Measurements from ENCODE around the gene TARM1. TPM values are rescaled to one million over a fixed set of nuclear protein-coding genes. Genes with fewer than 3 reads are reported as not detected.

The TARM1 gene
- total RNA-seq, 6 experiments from 2014 or later = not detected

DNA sequence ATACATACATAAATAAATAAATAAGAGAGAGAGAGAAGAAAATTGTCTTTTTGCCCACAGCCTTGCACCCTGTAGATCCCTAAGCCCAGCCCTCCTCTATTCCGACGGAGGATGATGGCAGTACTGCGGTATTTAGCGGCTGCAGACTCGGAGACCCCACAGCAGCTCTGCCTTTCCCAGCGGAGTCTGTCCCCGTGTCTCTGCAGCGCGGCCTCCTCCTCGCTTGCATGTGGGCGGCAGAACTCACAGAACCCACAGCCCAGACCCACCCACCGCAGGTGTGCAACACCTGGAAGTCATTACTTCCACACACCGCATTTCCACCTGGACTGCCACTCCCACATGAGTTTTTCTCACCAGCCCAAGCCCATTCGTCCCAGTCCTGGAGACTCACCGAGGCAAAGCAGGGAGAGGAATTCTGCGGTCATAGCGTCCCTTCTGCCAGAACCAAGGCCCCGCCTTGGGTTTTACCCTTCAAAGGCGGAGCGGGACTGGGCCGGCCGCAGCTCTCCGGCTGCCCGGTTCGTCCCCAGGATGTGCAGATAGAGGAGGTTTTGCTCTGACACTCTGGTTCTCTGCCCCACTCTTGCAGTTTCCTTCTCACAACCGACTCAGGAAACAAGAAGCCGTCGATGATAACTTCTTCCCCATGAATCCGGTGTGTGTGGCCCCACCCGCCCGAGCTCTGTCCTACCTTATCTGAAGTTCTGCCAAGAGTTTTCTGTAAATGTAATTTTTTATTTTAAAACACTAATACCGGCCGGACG lies 17.6 kb downstream of the TARM1 start, which contains the start of gene VSTM1:
VSTM1 (minus strand) TSS at position 548 of the 767 bp plus-strand sequence; CDS start at position 428, 120 bp downstream.
- H3K36me3 Mint-ChIP-seq (ENCODE audit: low read depth) = 0 out of 2 replicates have a peak, but pooled peaks cover 6% of the 10 kb centered on the region
- no peak for DNase-seq
- H3K27me3 Mint-ChIP-seq (ENCODE audit: insufficient read depth) = peaks cover 21% of the 10 kb centered on the region
- no peaks in the 10 kb centered on the region for H3K4me1 Mint-ChIP-seq (ENCODE audit: low read depth)
- H3K27ac Mint-ChIP-seq = no peak within 1 kb of the TSS
- TF ChIP-seq, protein P1, sequence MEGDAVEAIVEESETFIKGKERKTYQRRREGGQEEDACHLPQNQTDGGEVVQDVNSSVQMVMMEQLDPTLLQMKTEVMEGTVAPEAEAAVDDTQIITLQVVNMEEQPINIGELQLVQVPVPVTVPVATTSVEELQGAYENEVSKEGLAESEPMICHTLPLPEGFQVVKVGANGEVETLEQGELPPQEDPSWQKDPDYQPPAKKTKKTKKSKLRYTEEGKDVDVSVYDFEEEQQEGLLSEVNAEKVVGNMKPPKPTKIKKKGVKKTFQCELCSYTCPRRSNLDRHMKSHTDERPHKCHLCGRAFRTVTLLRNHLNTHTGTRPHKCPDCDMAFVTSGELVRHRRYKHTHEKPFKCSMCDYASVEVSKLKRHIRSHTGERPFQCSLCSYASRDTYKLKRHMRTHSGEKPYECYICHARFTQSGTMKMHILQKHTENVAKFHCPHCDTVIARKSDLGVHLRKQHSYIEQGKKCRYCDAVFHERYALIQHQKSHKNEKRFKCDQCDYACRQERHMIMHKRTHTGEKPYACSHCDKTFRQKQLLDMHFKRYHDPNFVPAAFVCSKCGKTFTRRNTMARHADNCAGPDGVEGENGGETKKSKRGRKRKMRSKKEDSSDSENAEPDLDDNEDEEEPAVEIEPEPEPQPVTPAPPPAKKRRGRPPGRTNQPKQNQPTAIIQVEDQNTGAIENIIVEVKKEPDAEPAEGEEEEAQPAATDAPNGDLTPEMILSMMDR (IDR thresholded peaks at IDR 0.05) = no peak
- no peak within 1 kb of the TSS for H3K4me3 Mint-ChIP-seq
- no peaks in the 10 kb centered on the region for H3K9me3 Mint-ChIP-seq

DNA sequence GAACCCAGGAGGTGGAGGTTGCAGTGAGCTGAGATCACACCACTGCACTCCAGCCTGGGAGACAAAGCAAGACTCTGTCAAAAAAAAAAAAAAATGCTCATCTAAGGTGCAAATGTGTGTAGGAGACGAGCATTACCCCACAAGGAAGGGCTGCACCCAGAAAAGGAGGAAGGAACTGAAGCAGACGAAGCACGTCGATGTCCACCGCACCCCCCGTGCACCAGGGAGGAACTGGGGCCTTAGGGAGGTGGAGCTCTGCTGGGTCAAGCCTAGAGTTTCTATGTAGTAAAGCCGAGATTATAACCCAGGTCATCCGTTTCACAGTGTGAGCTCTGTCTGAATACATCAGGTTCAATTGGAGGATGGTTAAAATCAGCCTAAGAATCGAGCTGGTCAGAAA lies 18.5 kb downstream of the TARM1 start:
- Mint-ChIP-seq H3K4me3 (no peak overlapping the region), H3K27ac (no peak overlapping the region), H3K36me3 (ENCODE audit: low read depth) (0 out of 2 replicates have a peak, but pooled peaks cover 6% of the 10 kb centered on the region), H3K27me3 (ENCODE audit: insufficient read depth) (peaks cover 18% of the 10 kb centered on the region), H3K9me3 (no peaks in the 10 kb centered on the region), H3K4me1 (ENCODE audit: low read depth) (no peaks in the 10 kb centered on the region)
- TF ChIP-seq, protein P1 (IDR thresholded peaks at IDR 0.05) = no peak
- no peak for DNase-seq

DNA sequence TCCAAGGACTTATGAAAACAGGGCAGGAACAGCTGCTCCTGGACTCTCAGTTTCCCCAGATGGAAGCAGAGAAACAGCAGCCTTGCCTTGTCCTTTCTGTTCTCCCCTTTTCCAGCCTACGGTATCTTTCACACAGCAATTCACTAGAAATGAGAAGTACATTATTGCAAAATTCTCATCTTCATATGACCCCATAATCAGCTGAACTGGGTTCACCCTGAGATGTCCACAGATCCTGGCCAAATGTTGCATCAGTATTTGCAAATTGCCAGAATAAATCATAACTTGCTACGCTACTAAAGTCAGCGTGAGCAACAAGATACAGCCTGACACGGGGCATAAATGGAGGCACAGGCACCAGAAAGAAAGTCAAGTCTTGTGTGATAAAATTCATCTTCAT lies 33.5 kb downstream of the TARM1 start:
- Mint-ChIP-seq H3K27ac (no peak overlapping the region), H3K27me3 (ENCODE audit: insufficient read depth) (peaks cover 10% of the 10 kb centered on the region), H3K9me3 (no peaks in the 10 kb centered on the region), H3K4me3 (no peak overlapping the region), H3K4me1 (ENCODE audit: low read depth) (no peaks in the 10 kb centered on the region), H3K36me3 (ENCODE audit: low read depth) (no peaks in the 10 kb centered on the region)
- no peak for DNase-seq
- TF ChIP-seq, protein P1 (IDR thresholded peaks at IDR 0.05) = no peak

DNA sequence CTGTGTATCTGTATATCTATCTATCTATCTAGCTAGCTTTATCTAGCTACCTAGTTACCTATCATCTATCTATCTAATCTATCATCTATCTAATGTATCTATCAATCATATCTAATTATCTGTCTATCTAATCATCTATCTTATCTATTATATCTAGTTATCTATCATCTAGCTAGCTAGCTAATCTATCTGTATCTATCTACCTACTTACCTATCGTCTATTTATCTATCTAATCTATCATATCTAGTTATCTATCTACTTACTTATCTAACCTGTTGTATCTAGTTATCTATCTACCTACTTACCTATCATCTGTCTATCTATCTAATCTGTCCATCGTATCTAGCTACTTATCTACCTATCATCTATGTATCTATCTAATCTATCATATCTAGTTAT lies 35.4 kb downstream of the TARM1 start:
- TF ChIP-seq, protein P1 (IDR thresholded peaks at IDR 0.05) = no peak
- H3K9me3 Mint-ChIP-seq = no peaks in the 10 kb centered on the region
- H3K36me3 Mint-ChIP-seq (ENCODE audit: low read depth) = no peaks in the 10 kb centered on the region
- peaks cover 10% of the 10 kb centered on the region for H3K27me3 Mint-ChIP-seq (ENCODE audit: insufficient read depth)
- H3K4me1 Mint-ChIP-seq (ENCODE audit: low read depth) = peaks cover 11% of the 10 kb centered on the region
- no peak overlapping the region for H3K4me3 Mint-ChIP-seq
- DNase-seq = no peak
- no peak overlapping the region for H3K27ac Mint-ChIP-seq

DNA sequence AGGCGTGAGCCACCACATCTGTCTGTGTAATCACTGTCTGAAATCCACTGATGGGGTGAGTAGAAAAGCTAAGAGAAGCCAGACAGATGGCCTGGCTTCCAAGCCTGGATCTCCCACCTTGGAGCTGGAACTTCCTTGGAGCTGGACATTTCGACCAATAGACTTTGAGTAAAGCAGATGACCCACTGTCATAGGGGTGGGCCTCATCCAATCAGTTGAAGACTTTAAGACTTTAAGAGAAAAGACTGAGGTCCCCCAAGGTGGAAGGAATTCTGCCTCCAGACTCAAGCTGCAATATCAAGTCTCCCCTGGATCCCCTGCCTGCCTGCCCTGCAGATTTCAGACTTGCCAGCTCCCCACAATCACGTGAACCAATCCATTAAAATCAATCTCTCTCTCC lies 38.2 kb downstream of the TARM1 start:
- H3K9me3 Mint-ChIP-seq = no peaks in the 10 kb centered on the region
- no peaks in the 10 kb centered on the region for H3K36me3 Mint-ChIP-seq (ENCODE audit: low read depth)
- no peak overlapping the region for H3K27ac Mint-ChIP-seq
- no peak for DNase-seq
- TF ChIP-seq, protein P1 (IDR thresholded peaks at IDR 0.05) = no peak
- peaks cover 11% of the 10 kb centered on the region for H3K4me1 Mint-ChIP-seq (ENCODE audit: low read depth)
- peaks cover 10% of the 10 kb centered on the region for H3K27me3 Mint-ChIP-seq (ENCODE audit: insufficient read depth)
- no peak overlapping the region for H3K4me3 Mint-ChIP-seq

Data from HFFc6 (cell line).